HepG2 (cell line): ENCODE measurements around the gene BDNF. TPM values are rescaled to one million over a fixed set of nuclear protein-coding genes. Genes with fewer than 3 reads are reported as not detected.

Experiments
- ATAC-seq: fragments of 200-7000 bp; cut with Tn5 transposase; 3 replicates; pipeline ENCODE4 v1.9.1; 2020; ENCODE audit warnings: mild to moderate bottlenecking, moderate library complexity
- BruUV-seq: library from RNA; stranded (reverse); fragments of 400-500 nt; replicated peaks from 2 replicates; lab custom pipeline; 2021; lab: Mats Ljungman, UMichigan
- CTCF ChIA-PET: fragments of 300-600 bp; formaldehyde crosslinking; extraction: SDS; loops from one replicate; lab custom pipeline; 2021; ENCODE audit warnings: low total read pairs, inconsistent platforms, low intra/inter-chr PET ratio; lab: Yijun Ruan, JAX
- POLR2A ChIA-PET: fragments of 350-600 bp; sonication (Branson Sonifier 250); formaldehyde crosslinking; loops from one replicate; lab custom pipeline; 2020; ENCODE audit warnings: antibody characterized with exemption, inconsistent platforms; lab: Yijun Ruan, JAX
- DNase-seq: peaks from one replicate; pipeline ENCODE4 v3.0.0-alpha.2; 2015; ENCODE audit warnings: low spot score
- FAIRE-seq: peaks from 3 replicates; lab custom pipeline; 2011; peaks lifted over from hg19 to GRCh38; lab: Jason Lieb, UNC
- H2AFZ ChIP-seq: one replicate; pipeline ENCODE4 v1.6.1; 2011; ENCODE audit warnings: low read length, inconsistent platforms
- H3K27ac ChIP-seq: fragments of 300-600 bp; 3 replicates; pipeline ENCODE4 v1.8.0; 2011; ENCODE audit warnings: mixed run types, mild to moderate bottlenecking, mixed read lengths, low read length, inconsistent platforms; ENCODE audit not compliant: insufficient read depth; ENCODE audit errors: extremely low read length
- H3K27me3 ChIP-seq, 2 experiments: fragments of 200-600 bp in 1 of 2; 2 replicates in 1 of 2; 3 replicates in 1 of 2; pipeline versions ENCODE4 v1.6.0 to v1.8.0; 2011; ENCODE audit warnings: low read length in 2 of 2, mild to moderate bottlenecking in 2 of 2, moderate library complexity in 2 of 2, inconsistent platforms in 1 of 2; ENCODE audit not compliant: insufficient read depth in 2 of 2, control insufficient read depth in 1 of 2
- H3K36me3 ChIP-seq, 2 experiments: fragments of 200-600 bp in 1 of 2; replicated peaks in 1 of 2; 2 replicates in 1 of 2; 3 replicates in 1 of 2; pipeline versions ENCODE4 v1.5.1 to v1.8.0; 2011; ENCODE audit warnings: low read length in 2 of 2, inconsistent platforms in 1 of 2; ENCODE audit not compliant: insufficient read depth in 2 of 2, control insufficient read depth in 1 of 2
- H3K4me1 ChIP-seq: 2 replicates; pipeline ENCODE4 v1.5.1; 2012; ENCODE audit warnings: low read length, inconsistent platforms; ENCODE audit not compliant: insufficient read depth
- H3K4me2 ChIP-seq: 2 replicates; pipeline ENCODE4 v1.6.0; 2011; ENCODE audit warnings: low read depth, low read length, inconsistent platforms
- H3K4me3 ChIP-seq, 3 experiments: fragments of 200-600 bp in 1 of 3; sonication (generic), shearing (Covaris generic) in 1 of 3; replicated peaks in 1 of 3; 2 replicates each; pipeline ENCODE4 v1.5.1; 2011 to 2016; ENCODE audit warnings: low read length in 3 of 3, inconsistent platforms in 2 of 3, low read depth in 2 of 3, mild to moderate bottlenecking in 2 of 3, control low read depth in 1 of 3, mixed read lengths in 1 of 3; ENCODE audit not compliant: insufficient read depth in 1 of 3
- H3K79me2 ChIP-seq: one replicate; pipeline ENCODE4 v1.6.1; 2011; ENCODE audit warnings: low read length, inconsistent platforms; ENCODE audit not compliant: insufficient read depth
- H3K9ac ChIP-seq: 2 replicates; pipeline ENCODE4 v1.6.0; 2011; ENCODE audit warnings: mild to moderate bottlenecking, low read depth, low read length, inconsistent platforms; ENCODE audit not compliant: insufficient read depth
- H3K9me3 ChIP-seq: 2 replicates; pipeline ENCODE4 v1.5.1; 2012; ENCODE audit warnings: mild to moderate bottlenecking, low read length
- H4K20me1 ChIP-seq: 2 replicates; pipeline ENCODE4 v1.6.0; 2011; ENCODE audit warnings: inconsistent platforms, mild to moderate bottlenecking, low read length, moderate library complexity; ENCODE audit not compliant: insufficient read depth
- ZNF879 ChIP-seq: sonication (generic); formaldehyde crosslinking; IDR thresholded peaks from 2 replicates; pipeline ENCODE4 v1.8.1; 2023; ENCODE audit warnings: missing genetic modification reagents
- WGBS: methylation state at CpG from one replicate; pipeline ENCODE4 v1.1.6; 2017; ENCODE audit warnings: low lambda C conversion rate; 5-methylcytosine and 5-hydroxymethylcytosine counted together
- in situ Hi-C: cut with HindIII; loops from 2 replicates; pipeline ENCODE4 v1.10.0; 2017; ENCODE audit warnings: low pct_unique_long_range_greater_than_20kb; ENCODE audit not compliant: extremely low pct_ligation_motif_present
- intact Hi-C: fragments of 100-400 bp; cut with micrococcal nuclease; formaldehyde crosslinking; loops from one replicate; pipeline ENCODE4 v1.10.0; 2022; ENCODE audit not compliant: unreplicated experiment
- polyA plus RNA-seq, 8 experiments: library from polyadenylated mRNA; depleted of rRNA in 3 of 8; stranded (reverse) in 7 of 8; unstranded in 1 of 8; fragments of >200 nt; fragmentation: Illumina TruSeq in 4 of 8; extraction: Trizol in 4 of 8; gene quantifications; 2 replicates each; pipeline versions ENCODE4 v1.2.1 to v1.2.3, GENCODE V29; 2011 to 2016; ENCODE audit warnings: low read depth in 4 of 8, missing spikeins in 1 of 8, mixed read lengths in 1 of 8; ENCODE audit not compliant: insufficient read depth in 1 of 8
- total RNA-seq, 5 experiments: library from RNA; depleted of rRNA; stranded (reverse); fragments of >200 nt; fragmentation: Illumina TruSeq; extraction: Trizol; gene quantifications; 2 replicates each; pipeline ENCODE4 v1.2.3, GENCODE V29; 2016; ENCODE audit warnings: low read depth in 1 of 5
- TF ChIP-seq, protein P1 (sequence below), 2 experiments: IDR thresholded peaks; 2 replicates each; pipeline ENCODE4 v1.6.1; 2011 to 2012; ENCODE audit warnings: low read length in 2 of 2, borderline replicate concordance in 1 of 2, low read depth in 1 of 2, mild to moderate bottlenecking in 1 of 2, moderate library complexity in 1 of 2

Gene BDNF
- total and polyA plus RNA-seq, 2 of the 13 experiments (the other 11 are each of a cell fraction or from before 2014, with no cell fraction given): 0.02 TPM; not detected in 1

DNA sequence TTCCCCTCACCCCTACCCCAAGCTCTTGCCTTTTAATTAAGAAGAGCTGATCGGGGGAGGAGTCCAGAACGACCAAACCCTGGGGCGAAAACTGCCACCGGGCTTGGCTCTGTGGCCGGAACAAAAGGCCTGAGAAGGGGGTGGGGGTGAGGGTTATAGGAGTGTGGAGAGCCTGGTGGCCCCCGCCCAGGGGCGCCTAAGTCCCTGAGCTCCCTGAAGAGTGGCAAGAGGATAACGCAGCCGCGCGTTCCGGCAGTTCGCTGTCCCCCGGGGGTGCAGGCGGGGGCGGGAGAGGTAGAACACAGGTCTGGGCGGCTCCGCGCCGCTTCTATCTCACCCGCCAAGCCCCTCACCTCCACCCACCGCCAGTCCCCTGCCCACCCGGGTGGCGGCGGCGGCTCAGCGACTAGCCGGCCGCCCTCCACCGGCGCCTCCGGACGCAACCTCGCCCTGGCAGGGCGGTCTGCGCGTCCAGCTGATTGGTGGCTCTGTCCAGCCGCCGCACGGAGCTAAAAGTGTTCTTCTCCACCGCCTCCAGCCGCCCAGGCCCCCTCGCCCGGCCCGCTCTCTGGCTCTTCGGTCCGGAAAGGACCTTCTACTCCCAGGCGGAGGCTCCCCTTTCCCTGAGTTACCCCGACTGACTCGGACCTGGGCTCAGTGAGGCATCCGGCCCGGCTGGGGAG lies 18.7 kb upstream of the BDNF start:
- H3K4me1 ChIP-seq: no peaks in the 10 kb centered on the region
- peak overlapping the region; percentile 42; the same call in 1 of the 2 replicates for H3K4me2 ChIP-seq
- H3K9ac ChIP-seq: no peak overlapping the region
- no peaks in the 10 kb centered on the region for H3K36me3 ChIP-seq
- H3K4me3 ChIP-seq: peak overlapping the region in 1 of 3 experiments; percentile 32; a peak in 3 of 6 replicates
- 34% methylated on average over 21 of the region's 52 CpGs for WGBS
- ChIA-PET CTCF (no interaction called here), POLR2A (no interaction called here)
- intact Hi-C loops: loop anchor here (5.0 kb wide), 1 partner anchor 388 kb away; the partner anchor contains the start of genes KIF18A and METTL15
- no peaks in the 10 kb centered on the region for H3K79me2 ChIP-seq
- no peak for TF ChIP-seq ZNF879
- TF ChIP-seq, protein P1, sequence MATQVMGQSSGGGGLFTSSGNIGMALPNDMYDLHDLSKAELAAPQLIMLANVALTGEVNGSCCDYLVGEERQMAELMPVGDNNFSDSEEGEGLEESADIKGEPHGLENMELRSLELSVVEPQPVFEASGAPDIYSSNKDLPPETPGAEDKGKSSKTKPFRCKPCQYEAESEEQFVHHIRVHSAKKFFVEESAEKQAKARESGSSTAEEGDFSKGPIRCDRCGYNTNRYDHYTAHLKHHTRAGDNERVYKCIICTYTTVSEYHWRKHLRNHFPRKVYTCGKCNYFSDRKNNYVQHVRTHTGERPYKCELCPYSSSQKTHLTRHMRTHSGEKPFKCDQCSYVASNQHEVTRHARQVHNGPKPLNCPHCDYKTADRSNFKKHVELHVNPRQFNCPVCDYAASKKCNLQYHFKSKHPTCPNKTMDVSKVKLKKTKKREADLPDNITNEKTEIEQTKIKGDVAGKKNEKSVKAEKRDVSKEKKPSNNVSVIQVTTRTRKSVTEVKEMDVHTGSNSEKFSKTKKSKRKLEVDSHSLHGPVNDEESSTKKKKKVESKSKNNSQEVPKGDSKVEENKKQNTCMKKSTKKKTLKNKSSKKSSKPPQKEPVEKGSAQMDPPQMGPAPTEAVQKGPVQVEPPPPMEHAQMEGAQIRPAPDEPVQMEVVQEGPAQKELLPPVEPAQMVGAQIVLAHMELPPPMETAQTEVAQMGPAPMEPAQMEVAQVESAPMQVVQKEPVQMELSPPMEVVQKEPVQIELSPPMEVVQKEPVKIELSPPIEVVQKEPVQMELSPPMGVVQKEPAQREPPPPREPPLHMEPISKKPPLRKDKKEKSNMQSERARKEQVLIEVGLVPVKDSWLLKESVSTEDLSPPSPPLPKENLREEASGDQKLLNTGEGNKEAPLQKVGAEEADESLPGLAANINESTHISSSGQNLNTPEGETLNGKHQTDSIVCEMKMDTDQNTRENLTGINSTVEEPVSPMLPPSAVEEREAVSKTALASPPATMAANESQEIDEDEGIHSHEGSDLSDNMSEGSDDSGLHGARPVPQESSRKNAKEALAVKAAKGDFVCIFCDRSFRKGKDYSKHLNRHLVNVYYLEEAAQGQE (IDR thresholded peaks at IDR 0.05; ENCODE audit: borderline replicate concordance in 1 of 2, low read depth in 1 of 2, low read length in 2 of 2): peak; percentile 20 to 57; a peak in 3 of 4 replicates
- no peak for DNase-seq
- no peak overlapping the region for H3K27ac ChIP-seq
- ATAC-seq: peak; percentile 68
- FAIRE-seq: no peak
- H3K27me3 ChIP-seq: peaks cover 1 to 31% of the 10 kb centered on the region in 2 experiments; a peak in 2 of 5 replicates
- in situ Hi-C loops: no loop called here
- H3K9me3 ChIP-seq: no peaks in the 10 kb centered on the region
- no peaks in the 10 kb centered on the region for H4K20me1 ChIP-seq
- no peak overlapping the region for H2AFZ ChIP-seq
- no TSS peak for BruUV-seq
